ENCODE results near the gene ATP9B. TPM values are rescaled to one million over a fixed set of nuclear protein-coding genes. Genes with fewer than 3 reads are reported as not detected.

Gene ATP9B
- total RNA-seq, 1 experiment from 2014 or later = 44.4 TPM

DNA sequence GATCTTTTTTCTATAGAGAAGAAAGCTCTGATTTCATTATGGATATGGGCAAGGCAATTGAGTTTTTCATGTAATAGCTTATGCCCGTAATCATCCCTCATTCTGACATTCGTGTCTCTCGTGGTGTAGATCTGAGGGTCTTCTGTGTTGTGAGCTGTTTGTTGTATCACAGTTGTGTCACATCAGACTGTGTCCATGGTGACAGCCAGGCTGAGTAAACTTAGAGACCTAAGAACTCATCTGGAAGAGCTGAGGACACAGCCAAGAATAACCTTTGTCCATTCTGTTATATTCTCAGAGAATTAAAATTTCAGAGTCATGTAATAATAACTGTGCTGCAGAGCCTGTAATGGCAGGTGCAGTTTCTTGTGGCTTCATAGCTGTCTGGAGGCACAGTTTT lies 116.5 kb downstream of the ATP9B start:
- DNase-seq (ENCODE audit: low read depth, low spot score) (no peak), ATAC-seq (no peak)
- no peaks in the 10 kb centered on the region for H3K9me3 ChIP-seq (ENCODE audit: control insufficient read depth, insufficient read depth, low read depth, low read length)
- ChIA-PET POLR2A (no interaction called here), CTCF (no interaction called here)
- no TSS peak for BruUV-seq (replicated peaks)
- no peaks in the 10 kb centered on the region for H3K36me3 ChIP-seq (ENCODE audit: control insufficient read depth, insufficient read depth, low read length)
- no peaks in the 10 kb centered on the region for H3K27me3 ChIP-seq (ENCODE audit: control insufficient read depth, insufficient read depth, low read length)
- TF ChIP-seq TCF7L2 (IDR thresholded peaks at IDR 0.05; ENCODE audit: low read depth, low read length) = no peak
- TF ChIP-seq, protein P1, sequence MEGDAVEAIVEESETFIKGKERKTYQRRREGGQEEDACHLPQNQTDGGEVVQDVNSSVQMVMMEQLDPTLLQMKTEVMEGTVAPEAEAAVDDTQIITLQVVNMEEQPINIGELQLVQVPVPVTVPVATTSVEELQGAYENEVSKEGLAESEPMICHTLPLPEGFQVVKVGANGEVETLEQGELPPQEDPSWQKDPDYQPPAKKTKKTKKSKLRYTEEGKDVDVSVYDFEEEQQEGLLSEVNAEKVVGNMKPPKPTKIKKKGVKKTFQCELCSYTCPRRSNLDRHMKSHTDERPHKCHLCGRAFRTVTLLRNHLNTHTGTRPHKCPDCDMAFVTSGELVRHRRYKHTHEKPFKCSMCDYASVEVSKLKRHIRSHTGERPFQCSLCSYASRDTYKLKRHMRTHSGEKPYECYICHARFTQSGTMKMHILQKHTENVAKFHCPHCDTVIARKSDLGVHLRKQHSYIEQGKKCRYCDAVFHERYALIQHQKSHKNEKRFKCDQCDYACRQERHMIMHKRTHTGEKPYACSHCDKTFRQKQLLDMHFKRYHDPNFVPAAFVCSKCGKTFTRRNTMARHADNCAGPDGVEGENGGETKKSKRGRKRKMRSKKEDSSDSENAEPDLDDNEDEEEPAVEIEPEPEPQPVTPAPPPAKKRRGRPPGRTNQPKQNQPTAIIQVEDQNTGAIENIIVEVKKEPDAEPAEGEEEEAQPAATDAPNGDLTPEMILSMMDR (IDR thresholded peaks at IDR 0.05) = no peak
- TF ChIP-seq POLR2AphosphoS5 (IDR thresholded peaks at IDR 0.05; ENCODE audit: low read depth, low read length) = no peak
- no peak for TF ChIP-seq SIN3A (IDR thresholded peaks at IDR 0.05; ENCODE audit: borderline replicate concordance, insufficient read depth, low read depth, low read length)
- TF ChIP-seq, protein P2, sequence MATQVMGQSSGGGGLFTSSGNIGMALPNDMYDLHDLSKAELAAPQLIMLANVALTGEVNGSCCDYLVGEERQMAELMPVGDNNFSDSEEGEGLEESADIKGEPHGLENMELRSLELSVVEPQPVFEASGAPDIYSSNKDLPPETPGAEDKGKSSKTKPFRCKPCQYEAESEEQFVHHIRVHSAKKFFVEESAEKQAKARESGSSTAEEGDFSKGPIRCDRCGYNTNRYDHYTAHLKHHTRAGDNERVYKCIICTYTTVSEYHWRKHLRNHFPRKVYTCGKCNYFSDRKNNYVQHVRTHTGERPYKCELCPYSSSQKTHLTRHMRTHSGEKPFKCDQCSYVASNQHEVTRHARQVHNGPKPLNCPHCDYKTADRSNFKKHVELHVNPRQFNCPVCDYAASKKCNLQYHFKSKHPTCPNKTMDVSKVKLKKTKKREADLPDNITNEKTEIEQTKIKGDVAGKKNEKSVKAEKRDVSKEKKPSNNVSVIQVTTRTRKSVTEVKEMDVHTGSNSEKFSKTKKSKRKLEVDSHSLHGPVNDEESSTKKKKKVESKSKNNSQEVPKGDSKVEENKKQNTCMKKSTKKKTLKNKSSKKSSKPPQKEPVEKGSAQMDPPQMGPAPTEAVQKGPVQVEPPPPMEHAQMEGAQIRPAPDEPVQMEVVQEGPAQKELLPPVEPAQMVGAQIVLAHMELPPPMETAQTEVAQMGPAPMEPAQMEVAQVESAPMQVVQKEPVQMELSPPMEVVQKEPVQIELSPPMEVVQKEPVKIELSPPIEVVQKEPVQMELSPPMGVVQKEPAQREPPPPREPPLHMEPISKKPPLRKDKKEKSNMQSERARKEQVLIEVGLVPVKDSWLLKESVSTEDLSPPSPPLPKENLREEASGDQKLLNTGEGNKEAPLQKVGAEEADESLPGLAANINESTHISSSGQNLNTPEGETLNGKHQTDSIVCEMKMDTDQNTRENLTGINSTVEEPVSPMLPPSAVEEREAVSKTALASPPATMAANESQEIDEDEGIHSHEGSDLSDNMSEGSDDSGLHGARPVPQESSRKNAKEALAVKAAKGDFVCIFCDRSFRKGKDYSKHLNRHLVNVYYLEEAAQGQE (IDR thresholded peaks at IDR 0.05; ENCODE audit: insufficient read depth in 1 of 2, low read depth in 2 of 2, low read length in 1 of 2) = no peak
- in situ Hi-C loops (cut with HindIII; ENCODE audit: low pct_unique_long_range_greater_than_20kb, low sequenced_read_pairs) = no loop called here
- H3K27ac ChIP-seq (ENCODE audit: low read length) = no peak overlapping the region
- H3K4me3 ChIP-seq (ENCODE audit: low read depth in 2 of 2, low read length in 2 of 2) = no peak overlapping the region
- H3K4me1 ChIP-seq (ENCODE audit: control insufficient read depth, insufficient read depth, low read length) = no peaks in the 10 kb centered on the region
- intact Hi-C loops (cut with micrococcal nuclease; ENCODE audit: unreplicated experiment) = no loop called here

- ATAC-seq = no peak
- Histone ChIP-seq H3K27ac (ENCODE audit: low read length) (no peak overlapping the region), H3K36me3 (ENCODE audit: control insufficient read depth, insufficient read depth, low read length) (no peaks in the 10 kb centered on the region), H3K9me3 (ENCODE audit: control insufficient read depth, insufficient read depth, low read depth, low read length) (no peaks in the 10 kb centered on the region), H3K4me1 (ENCODE audit: control insufficient read depth, insufficient read depth, low read length) (no peaks in the 10 kb centered on the region), H3K4me3 (ENCODE audit: low read depth in 2 of 2, low read length in 2 of 2) (no peak overlapping the region), H3K27me3 (ENCODE audit: control insufficient read depth, insufficient read depth, low read length) (no peaks in the 10 kb centered on the region)
- intact Hi-C loops (cut with micrococcal nuclease; ENCODE audit: unreplicated experiment) = no loop called here
- DNase-seq (ENCODE audit: low read depth, low spot score) = no peak
- no peak for TF ChIP-seq TCF7L2 (IDR thresholded peaks at IDR 0.05; ENCODE audit: low read depth, low read length)
- no peak for TF ChIP-seq SIN3A (IDR thresholded peaks at IDR 0.05; ENCODE audit: borderline replicate concordance, insufficient read depth, low read depth, low read length)
- TF ChIP-seq, protein P1 (IDR thresholded peaks at IDR 0.05) = no peak
- TF ChIP-seq, protein P2 (IDR thresholded peaks at IDR 0.05; ENCODE audit: insufficient read depth in 1 of 2, low read depth in 2 of 2, low read length in 1 of 2) = no peak
- no peak for TF ChIP-seq POLR2AphosphoS5 (IDR thresholded peaks at IDR 0.05; ENCODE audit: low read depth, low read length)
- no TSS peak for BruUV-seq (replicated peaks)
- CTCF ChIA-PET = interaction anchor here (0.5 kb wide), 1 partner anchor 88 kb away, joined by 3 read pairs; no protein-coding TSS in a partner anchor
- in situ Hi-C loops (cut with HindIII; ENCODE audit: low pct_unique_long_range_greater_than_20kb, low sequenced_read_pairs) = no loop called here
- POLR2A ChIA-PET = no interaction called here
Observed at GRCh38 chr18:79186649-79187048, 117.5 kb downstream of the ATP9B start.

All from Panc1 (cell line).